Adrenal gland (tissue), 5 donors: ENCODE measurements around the gene LAMA2.

ENCODE experiments used
- CTCF ChIP-seq, 6 experiments: fragments of 450-650 bp in 4 of 6; fragments of 200-600 bp in 2 of 6; sonication (generic) in 1 of 6; IDR thresholded peaks; 1 replicate in 5 of 6; 2 replicates in 1 of 6; pipeline versions ENCODE4 v1.5.1 to v1.8.0; 2016 to 2021; ENCODE audit warnings: antibody characterized with exemption in 6 of 6, mild to moderate bottlenecking in 2 of 6, moderate library complexity in 1 of 6
- POLR2A ChIP-seq, 2 donors: fragments of 450-650 bp; IDR thresholded peaks; one replicate each; pipeline ENCODE4 v1.6.1; 2017; ENCODE audit warnings: antibody characterized with exemption in 2 of 2, mild to moderate bottlenecking in 2 of 2, moderate library complexity in 1 of 2
- donor health status: DM: no; HTN: no; CAD: no.

- TF ChIP-seq POLR2A (IDR thresholded peaks at IDR 0.05) (no peak), CTCF (IDR thresholded peaks at IDR 0.05) (no peak)
These were observed 352.4 kb downstream of the LAMA2 start for GRCh38 chr6:129235167-129236000.
